ENCODE measurements around the gene GALNT11.
"Not testable (repeated sequence)": the region's sequence is repeated elsewhere in the genome, so short reads cannot be mapped to it uniquely, and the experiment has no call there.

Gene GALNT11

GRCh38 chr7:152059311-152059710 is 33.8 kb downstream of the GALNT11 start:
- no peak overlapping the region for H3K4me3 ChIP-seq (ENCODE audit: low read depth, low read length)
- DNase-seq (ENCODE audit: low read depth) = no peak
- no peak for TF ChIP-seq CTCF (IDR thresholded peaks at IDR 0.05; ENCODE audit: low read depth, low read length, missing control alignments)
- in situ Hi-C loops (cut with HindIII; ENCODE audit: low sequenced_read_pairs) = no loop called here

- H3K4me3 ChIP-seq (ENCODE audit: low read depth, low read length); in situ Hi-C loops (cut with HindIII; ENCODE audit: low sequenced_read_pairs); DNase-seq (ENCODE audit: low read depth): not testable (repeated sequence)
Measured at GRCh38 chr7:152061086-152061485, 35.6 kb downstream of the GALNT11 start.

GRCh38 chr7:152063192-152063591 is 37.7 kb downstream of the GALNT11 start:
- in situ Hi-C loops (cut with HindIII; ENCODE audit: low sequenced_read_pairs); DNase-seq (ENCODE audit: low read depth); H3K4me3 ChIP-seq (ENCODE audit: low read depth, low read length): not testable (repeated sequence)

GRCh38 chr7:152063821-152064220 is 38.3 kb downstream of the GALNT11 start:
- DNase-seq (ENCODE audit: low read depth); H3K4me3 ChIP-seq (ENCODE audit: low read depth, low read length); in situ Hi-C loops (cut with HindIII; ENCODE audit: low sequenced_read_pairs): not testable (repeated sequence)

GRCh38 chr7:152065800-152066344 is 40.4 kb downstream of the GALNT11 start:
- in situ Hi-C loops (cut with HindIII; ENCODE audit: low sequenced_read_pairs); DNase-seq (ENCODE audit: low read depth); H3K4me3 ChIP-seq (ENCODE audit: low read depth, low read length): not testable (repeated sequence)

- H3K4me3 ChIP-seq (ENCODE audit: low read depth, low read length) = no peak overlapping the region
- in situ Hi-C loops (cut with HindIII; ENCODE audit: low sequenced_read_pairs) = no loop called here
- TF ChIP-seq CTCF (IDR thresholded peaks at IDR 0.05; ENCODE audit: low read depth, low read length, missing control alignments) = no peak
- DNase-seq (ENCODE audit: low read depth) = no peak
Measured at GRCh38 chr7:152072421-152072820, 46.9 kb downstream of the GALNT11 start.

- no peak for TF ChIP-seq CTCF (IDR thresholded peaks at IDR 0.05; ENCODE audit: low read depth, low read length, missing control alignments)
- no peak overlapping the region for H3K4me3 ChIP-seq (ENCODE audit: low read depth, low read length)
- in situ Hi-C loops (cut with HindIII; ENCODE audit: low sequenced_read_pairs) = no loop called here
- DNase-seq (ENCODE audit: low read depth) = no peak
Measured at GRCh38 chr7:152073352-152073751, 47.9 kb downstream of the GALNT11 start.

- H3K4me3 ChIP-seq (ENCODE audit: low read depth, low read length) = no peak overlapping the region
- TF ChIP-seq CTCF (IDR thresholded peaks at IDR 0.05; ENCODE audit: low read depth, low read length, missing control alignments) = no peak
- no peak for DNase-seq (ENCODE audit: low read depth)
- in situ Hi-C loops (cut with HindIII; ENCODE audit: low sequenced_read_pairs) = loop anchor here (5.0 kb wide), 1 partner anchor 58 kb away; no protein-coding TSS in a partner anchor
Measured at GRCh38 chr7:152074673-152075072, 49.2 kb downstream of the GALNT11 start.

- H3K4me3 ChIP-seq (ENCODE audit: low read depth, low read length); DNase-seq (ENCODE audit: low read depth): not testable (repeated sequence)
- in situ Hi-C loops (cut with HindIII; ENCODE audit: low sequenced_read_pairs) = loop anchor here (5.0 kb wide), 1 partner anchor 57 kb away; no protein-coding TSS in a partner anchor
Measured at GRCh38 chr7:152075379-152075778, 49.9 kb downstream of the GALNT11 start.
